ENCODE results near the gene GABRB1.

The GABRB1 gene

GRCh38 chr4:47203593-47203992 is 172.2 kb downstream of the GABRB1 start:
- DNase-seq (ENCODE audit: insufficient read length, low spot score) (no peak), FAIRE-seq (no peak)

DNA sequence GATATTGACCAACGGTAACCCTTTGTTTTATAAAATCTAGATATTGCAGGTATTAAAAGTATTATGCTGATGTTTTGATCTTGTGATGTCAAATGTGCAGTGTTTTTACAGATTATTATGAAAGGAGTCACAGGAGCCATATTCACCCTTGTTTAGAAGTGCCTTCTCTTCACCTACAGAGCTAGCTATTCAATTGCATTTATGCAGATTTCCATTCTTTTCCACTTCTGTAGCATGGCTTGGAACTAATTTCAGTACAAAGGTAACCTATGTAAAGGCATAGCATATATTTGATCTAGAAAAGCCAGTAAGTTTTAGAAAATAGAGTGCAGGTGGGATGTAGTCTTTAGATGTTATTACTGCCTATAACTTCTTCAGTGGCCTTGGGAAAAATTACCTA is 176.2 kb downstream of the GABRB1 start:
- no peak for DNase-seq (ENCODE audit: insufficient read length, low spot score)

GRCh38 chr4:47209833-47210232 is 178.5 kb downstream of the GABRB1 start:
- FAIRE-seq (no peak), DNase-seq (ENCODE audit: insufficient read length, low spot score) (no peak)

More for the DNA sequence above, 176.2 kb downstream of the GABRB1 start:
- no peak for FAIRE-seq

DNA sequence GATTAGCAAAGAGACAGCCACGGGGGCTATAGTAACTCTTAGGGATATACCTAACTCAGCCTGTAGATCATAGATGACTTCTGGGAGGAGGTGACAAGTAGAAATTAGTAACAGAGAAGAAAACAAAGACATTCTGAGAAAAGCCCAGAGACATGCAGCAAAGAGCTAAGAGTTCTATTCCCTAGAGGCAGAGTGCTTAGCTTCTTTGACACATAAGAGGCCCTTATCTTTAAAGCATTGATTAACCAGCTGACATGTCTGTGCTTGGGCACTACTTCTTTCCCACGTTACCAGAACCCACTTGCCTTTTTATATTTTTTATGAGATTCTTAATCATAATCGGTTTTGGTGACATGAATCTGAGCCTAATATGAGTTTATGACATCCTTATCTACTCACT is 179.5 kb downstream of the GABRB1 start:
- no peak for FAIRE-seq
- DNase-seq (ENCODE audit: insufficient read length, low spot score), result no peak

- DNase-seq (ENCODE audit: insufficient read length, low spot score) (no peak), FAIRE-seq (no peak)
Measured at GRCh38 chr4:47213106-47213505, 181.7 kb downstream of the GABRB1 start.

- FAIRE-seq, result no peak
- no peak for DNase-seq (ENCODE audit: insufficient read length, low spot score)
Measured at GRCh38 chr4:47213539-47213938, 182.2 kb downstream of the GABRB1 start.

DNA sequence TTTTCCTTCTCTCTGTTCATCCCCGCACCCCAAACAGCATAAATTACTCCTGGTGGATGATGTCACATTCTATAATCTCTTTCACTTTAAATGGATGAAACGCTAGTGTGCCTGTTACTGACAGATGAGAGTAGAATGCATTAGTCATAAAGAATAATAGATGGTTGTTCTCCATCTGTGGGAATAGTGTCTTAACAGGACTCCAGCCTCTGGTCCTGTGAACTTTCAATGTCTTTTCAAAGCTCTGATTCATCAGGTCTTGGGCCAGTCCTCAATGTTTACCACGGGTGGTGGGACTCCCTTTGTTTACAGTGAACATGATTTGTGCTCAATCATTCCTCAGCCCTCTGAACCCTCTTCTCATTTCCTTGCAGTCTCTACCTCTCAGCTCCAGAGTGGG is 182.6 kb downstream of the GABRB1 start:
- DNase-seq (ENCODE audit: insufficient read length, low spot score) (no peak), FAIRE-seq (no peak)

DNA sequence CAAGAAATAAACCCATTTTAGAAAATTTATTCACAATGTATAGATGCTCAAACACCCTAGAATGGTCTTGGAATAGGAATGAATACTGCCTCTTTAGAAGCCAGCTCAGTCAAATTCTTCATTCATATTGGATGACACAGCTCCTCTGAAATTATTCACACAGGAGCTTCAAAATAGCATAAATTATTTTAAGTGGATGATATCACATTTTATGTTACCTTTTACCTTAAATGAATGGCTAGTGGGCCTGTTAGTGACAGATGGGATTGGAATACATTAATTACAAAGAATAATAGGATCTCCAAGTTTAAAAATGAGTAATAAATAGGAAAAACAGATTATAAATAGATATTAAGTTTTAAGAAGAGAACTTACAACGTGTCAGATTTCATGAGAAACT is 184.4 kb downstream of the GABRB1 start:
- DNase-seq (ENCODE audit: insufficient read length, low spot score) (no peak), FAIRE-seq (no peak)

DNA sequence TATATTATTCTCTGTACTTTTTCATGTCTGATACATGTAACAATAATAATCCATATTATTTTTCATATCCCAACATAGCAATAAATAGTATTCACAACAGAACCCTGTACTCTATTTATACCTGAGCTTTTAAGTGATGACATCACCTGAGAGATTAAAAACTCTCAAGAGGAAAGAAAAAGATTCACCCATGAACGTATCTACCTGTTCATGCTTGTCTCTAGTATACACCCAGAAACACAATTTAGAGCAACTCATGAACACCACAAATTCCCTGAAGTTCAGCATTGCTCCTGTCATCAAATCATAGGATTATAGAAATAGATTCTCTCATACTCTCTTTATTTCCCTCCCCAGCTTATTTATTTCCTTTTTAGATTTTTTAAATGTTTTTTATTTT is 185.9 kb downstream of the GABRB1 start:
- FAIRE-seq (no peak), DNase-seq (ENCODE audit: insufficient read length, low spot score) (no peak)

GRCh38 chr4:47217884-47218283 is 186.5 kb downstream of the GABRB1 start:
- DNase-seq (ENCODE audit: insufficient read length, low spot score) (no peak), FAIRE-seq (no peak)

GRCh38 chr4:47218631-47219030 is 187.3 kb downstream of the GABRB1 start:
- no peak for DNase-seq (ENCODE audit: insufficient read length, low spot score)
- FAIRE-seq, result no peak

GRCh38 chr4:47219586-47219985 is 188.2 kb downstream of the GABRB1 start:
- FAIRE-seq, result no peak
- no peak for DNase-seq (ENCODE audit: insufficient read length, low spot score)

DNA sequence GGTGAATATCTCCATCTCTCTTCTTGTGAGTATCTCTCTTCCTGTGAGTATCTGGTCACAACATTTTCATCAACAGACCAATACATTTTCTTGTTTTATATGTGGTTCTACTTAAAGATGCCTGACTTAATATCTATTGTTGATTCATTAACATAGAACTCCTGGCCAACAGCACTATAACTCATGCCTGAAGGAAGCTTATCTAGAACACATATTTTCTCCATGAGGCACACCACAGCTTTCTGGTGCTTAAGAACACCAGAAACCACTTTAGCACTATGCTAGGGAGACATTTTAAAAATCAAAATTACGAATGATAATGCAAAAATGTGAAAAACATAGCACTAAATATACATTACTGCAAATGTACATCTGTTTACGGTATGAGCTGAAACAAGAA is 190.4 kb downstream of the GABRB1 start:
- DNase-seq (ENCODE audit: insufficient read length, low spot score) (no peak), FAIRE-seq (no peak)

DNA sequence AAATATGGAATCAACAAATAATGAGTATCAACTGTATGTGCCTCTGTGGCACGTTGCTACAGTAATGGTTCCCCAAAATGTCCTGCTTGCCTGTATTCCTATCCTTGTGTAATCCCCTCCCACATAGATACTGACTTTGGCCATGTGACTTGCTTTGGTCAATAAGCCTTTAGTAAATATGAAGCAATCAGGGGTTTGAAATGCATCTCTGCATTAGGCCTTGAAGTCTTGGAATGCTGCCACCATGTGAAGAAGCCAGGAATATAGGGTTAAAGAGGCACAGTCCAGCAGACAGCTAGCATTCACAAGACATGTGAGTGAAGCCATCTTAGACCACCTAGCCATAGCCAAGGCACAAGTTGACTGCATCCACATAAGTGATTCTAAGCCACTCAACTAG is 190.9 kb downstream of the GABRB1 start:
- DNase-seq (ENCODE audit: insufficient read length, low spot score) (no peak), FAIRE-seq (no peak)

DNA sequence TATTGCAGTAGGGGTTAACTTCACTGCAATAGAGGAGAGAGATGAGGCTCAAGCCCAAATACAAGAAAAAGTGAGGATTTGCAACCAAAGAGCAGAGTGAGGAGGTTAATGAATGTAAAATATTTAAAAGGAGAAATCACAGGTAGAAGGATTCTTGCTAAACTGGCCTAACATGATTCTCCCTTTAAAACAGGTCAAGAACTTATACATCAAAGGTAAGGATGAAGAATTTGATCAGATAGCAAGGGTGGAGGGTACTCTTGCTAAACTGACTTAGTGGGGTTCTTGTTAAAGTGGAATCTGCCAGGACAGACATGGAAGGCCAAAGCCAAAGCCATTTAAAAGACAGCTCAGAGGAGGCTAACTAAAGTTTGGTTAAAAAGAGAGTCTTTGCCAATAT is 193.0 kb downstream of the GABRB1 start:
- no peak for DNase-seq (ENCODE audit: insufficient read length, low spot score)
- peak; percentile 55 for FAIRE-seq

GRCh38 chr4:47235721-47236120 is 204.4 kb downstream of the GABRB1 start:
- FAIRE-seq (no peak), DNase-seq (ENCODE audit: insufficient read length, low spot score) (no peak)

DNA sequence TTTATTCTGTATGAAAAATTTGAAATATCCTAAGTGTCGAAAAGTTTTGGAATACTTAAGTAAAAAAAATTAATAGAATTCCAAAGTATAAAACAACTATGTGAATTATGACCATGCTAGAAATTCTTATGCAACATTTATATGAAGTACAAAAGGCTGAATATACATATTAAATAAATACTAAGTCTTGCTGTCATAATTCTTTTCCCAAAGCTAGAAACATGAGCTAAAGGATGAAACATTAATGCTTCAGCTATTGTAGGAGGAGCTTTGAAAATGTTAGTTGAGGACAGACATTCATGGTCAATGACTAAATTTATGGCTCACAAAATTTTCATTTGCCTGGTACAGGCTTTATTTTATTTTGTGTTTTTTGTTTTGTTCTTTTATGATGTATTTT is 207.3 kb downstream of the GABRB1 start:
- DNase-seq (ENCODE audit: insufficient read length, low spot score), result no peak

GRCh38 chr4:47239649-47240048 is 208.3 kb downstream of the GABRB1 start:
- DNase-seq (ENCODE audit: insufficient read length, low spot score) (no peak), FAIRE-seq (no peak)

More for the DNA sequence above, 207.3 kb downstream of the GABRB1 start:
- FAIRE-seq, result no peak

GRCh38 chr4:47251348-47252135 is 220.2 kb downstream of the GABRB1 start:
- DNase-seq (ENCODE audit: insufficient read length, low spot score) (no peak), FAIRE-seq (no peak)

- no peak for FAIRE-seq
- DNase-seq (ENCODE audit: insufficient read length, low spot score), result no peak
Measured at GRCh38 chr4:47263721-47264120, 232.4 kb downstream of the GABRB1 start.

DNA sequence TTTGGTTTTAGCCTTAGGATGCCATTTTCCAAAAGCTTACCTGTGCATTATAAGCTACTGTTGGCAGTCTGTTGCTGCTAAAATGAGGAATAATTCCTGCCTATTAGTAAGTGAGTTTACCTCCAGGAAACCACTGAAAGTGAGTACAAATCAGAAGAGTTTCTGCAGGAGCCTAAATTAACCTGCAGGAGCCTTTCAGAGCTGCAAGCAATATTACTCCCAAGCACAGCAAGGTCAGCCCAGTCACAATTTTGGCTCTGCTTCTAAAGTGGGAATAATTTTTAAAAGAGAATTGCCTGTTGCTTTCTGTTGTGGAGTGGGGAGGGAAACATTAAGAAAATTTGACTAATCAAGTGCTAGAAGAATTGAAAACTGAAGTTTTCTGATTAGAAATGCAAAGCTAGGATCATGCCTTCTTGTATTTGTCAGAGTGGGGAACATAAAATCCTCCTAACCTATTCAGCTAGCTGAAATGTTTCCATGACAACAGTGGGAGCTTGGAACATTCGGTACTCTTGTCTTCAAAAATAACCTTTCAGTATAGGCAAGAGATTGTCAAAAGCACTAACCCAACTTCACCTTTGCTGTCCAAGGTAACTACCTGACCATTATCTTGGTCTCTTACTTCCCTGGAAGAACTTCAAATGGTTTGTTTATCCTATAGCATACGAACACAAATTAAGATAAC is 239.0 kb downstream of the GABRB1 start:
- DNase-seq (ENCODE audit: insufficient read length, low spot score) (no peak), FAIRE-seq (no peak)

DNA sequence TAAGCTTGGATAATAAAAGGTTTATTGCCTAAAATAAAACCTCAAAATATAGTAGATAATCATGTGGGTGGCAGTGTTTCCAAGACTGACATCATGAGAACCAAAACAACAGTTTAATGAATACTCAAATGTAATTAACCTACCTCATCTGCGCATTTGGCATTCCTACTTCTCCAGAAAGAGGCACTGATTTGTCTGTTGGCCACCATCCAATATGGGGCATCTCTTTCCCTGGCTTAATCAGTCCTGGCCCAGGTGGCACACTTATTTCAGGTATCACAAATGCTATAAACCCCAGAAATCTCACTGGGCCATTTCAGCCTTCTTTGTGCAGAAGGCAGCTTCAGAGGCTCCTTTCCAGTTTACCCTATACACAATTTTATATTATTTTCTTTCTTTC is 239.9 kb downstream of the GABRB1 start:
- FAIRE-seq (no peak), DNase-seq (ENCODE audit: insufficient read length, low spot score) (no peak)
